ENCODE results near the gene BMERB1.

DNA sequence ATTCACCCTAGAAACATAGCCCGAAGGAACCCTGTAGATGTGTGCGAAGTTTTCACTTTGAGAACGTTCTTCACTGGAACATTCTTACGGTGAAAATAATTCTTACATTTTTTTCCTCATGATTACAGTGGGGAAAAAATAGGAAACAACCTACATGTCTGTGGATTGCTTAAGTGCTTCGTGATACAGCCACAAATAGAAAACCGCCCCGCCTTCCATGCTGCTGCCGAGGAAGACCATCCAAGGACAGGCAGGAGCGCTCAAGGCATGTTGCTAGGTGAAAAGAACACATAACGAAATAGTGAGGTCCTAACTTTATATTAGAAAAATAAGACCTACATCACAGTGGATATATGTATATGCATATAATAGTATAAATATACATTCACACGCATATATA lies 78.8 kb downstream of the BMERB1 start:
- no peak for TF ChIP-seq RAD21 (IDR thresholded peaks at IDR 0.05)
- TF ChIP-seq, protein P1, sequence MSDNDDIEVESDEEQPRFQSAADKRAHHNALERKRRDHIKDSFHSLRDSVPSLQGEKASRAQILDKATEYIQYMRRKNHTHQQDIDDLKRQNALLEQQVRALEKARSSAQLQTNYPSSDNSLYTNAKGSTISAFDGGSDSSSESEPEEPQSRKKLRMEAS (IDR thresholded peaks at IDR 0.05), result no peak
- TF ChIP-seq, protein P2, sequence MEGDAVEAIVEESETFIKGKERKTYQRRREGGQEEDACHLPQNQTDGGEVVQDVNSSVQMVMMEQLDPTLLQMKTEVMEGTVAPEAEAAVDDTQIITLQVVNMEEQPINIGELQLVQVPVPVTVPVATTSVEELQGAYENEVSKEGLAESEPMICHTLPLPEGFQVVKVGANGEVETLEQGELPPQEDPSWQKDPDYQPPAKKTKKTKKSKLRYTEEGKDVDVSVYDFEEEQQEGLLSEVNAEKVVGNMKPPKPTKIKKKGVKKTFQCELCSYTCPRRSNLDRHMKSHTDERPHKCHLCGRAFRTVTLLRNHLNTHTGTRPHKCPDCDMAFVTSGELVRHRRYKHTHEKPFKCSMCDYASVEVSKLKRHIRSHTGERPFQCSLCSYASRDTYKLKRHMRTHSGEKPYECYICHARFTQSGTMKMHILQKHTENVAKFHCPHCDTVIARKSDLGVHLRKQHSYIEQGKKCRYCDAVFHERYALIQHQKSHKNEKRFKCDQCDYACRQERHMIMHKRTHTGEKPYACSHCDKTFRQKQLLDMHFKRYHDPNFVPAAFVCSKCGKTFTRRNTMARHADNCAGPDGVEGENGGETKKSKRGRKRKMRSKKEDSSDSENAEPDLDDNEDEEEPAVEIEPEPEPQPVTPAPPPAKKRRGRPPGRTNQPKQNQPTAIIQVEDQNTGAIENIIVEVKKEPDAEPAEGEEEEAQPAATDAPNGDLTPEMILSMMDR (IDR thresholded peaks at IDR 0.05; ENCODE audit: low read depth, low read length, missing input control), result no peak
- TF ChIP-seq TAF1 (conservative IDR thresholded peaks at IDR 0.05), result no peak
